SK-N-SH (cell line): ENCODE measurements around the gene IL17RB. TPM values are rescaled to one million over a fixed set of nuclear protein-coding genes. Genes with fewer than 3 reads are reported as not detected.

ENCODE experiments used
- CTCF ChIA-PET: fragments of 300-600, 350-600 bp; formaldehyde crosslinking; extraction: SDS; loops from one replicate; lab custom pipeline; 2021; lab: Yijun Ruan, JAX
- POLR2A ChIA-PET: fragments of 350-600 bp; sonication (Branson Sonifier 250); formaldehyde crosslinking; extraction: SDS; loops from one replicate; lab custom pipeline; 2020; ENCODE audit warnings: antibody characterized with exemption, inconsistent platforms; lab: Yijun Ruan, JAX
- DNase-seq: peaks from one replicate; pipeline ENCODE4 v3.0.0; 2012
- H2AFZ ChIP-seq: fragments of 200-600 bp; sonication (generic); 2 replicates; pipeline ENCODE4 v1.8.1; 2016; ENCODE audit warnings: antibody characterized with exemption, mild to moderate bottlenecking, low read depth
- H3F3A ChIP-seq: fragments of 200-600 bp; sonication (generic); replicated peaks from 2 replicates; pipeline ENCODE3; 2016; ENCODE audit warnings: antibody characterized with exemption, mild to moderate bottlenecking; ENCODE audit not compliant: insufficient read depth
- H3K27ac ChIP-seq, 2 experiments: fragments of 200-500 bp in 1 of 2; fragments of 200-600 bp in 1 of 2; sonication (Bioruptor generic) in 1 of 2; sonication (generic), shearing (Covaris generic) in 1 of 2; 2 replicates each; pipeline versions ENCODE4 v1.5.1 to v1.6.1; 2014 to 2016; ENCODE audit warnings: low read depth in 2 of 2, inconsistent platforms in 1 of 2, low read length in 1 of 2, mild to moderate bottlenecking in 1 of 2, mixed read lengths in 1 of 2
- H3K27me3 ChIP-seq: fragments of 200-600 bp; sonication (generic), shearing (Covaris generic); 2 replicates; pipeline ENCODE4 v1.6.1; 2016; ENCODE audit warnings: mixed run types; ENCODE audit not compliant: insufficient read depth
- H3K36me3 ChIP-seq, 2 experiments: fragments of 200-500 bp in 1 of 2; fragments of 200-600 bp in 1 of 2; sonication (Bioruptor generic) in 1 of 2; sonication (generic) in 1 of 2; replicated peaks in 1 of 2; 2 replicates each; pipeline versions ENCODE3 to v1.5.1; 2014 to 2016; ENCODE audit warnings: low read length in 1 of 2, mild to moderate bottlenecking in 1 of 2; ENCODE audit not compliant: insufficient read depth in 2 of 2, control insufficient read depth in 1 of 2
- H3K4me1 ChIP-seq, 2 experiments: fragments of 200-500 bp in 1 of 2; fragments of 200-600 bp in 1 of 2; sonication (Bioruptor generic) in 1 of 2; sonication (generic), shearing (Covaris generic) in 1 of 2; 2 replicates each; pipeline versions ENCODE4 v1.5.1 to v1.6.1; 2014 to 2016; ENCODE audit warnings: low read depth in 1 of 2, low read length in 1 of 2, mixed run types in 1 of 2; ENCODE audit not compliant: insufficient read depth in 2 of 2, control insufficient read depth in 1 of 2
- H3K4me2 ChIP-seq: fragments of 200-600 bp; sonication (generic), shearing (Covaris generic); 2 replicates; pipeline ENCODE4 v1.6.1; 2017; ENCODE audit warnings: mixed run types
- H3K4me3 ChIP-seq, 2 experiments: fragments of 200-500 bp in 1 of 2; fragments of 200-600 bp in 1 of 2; sonication (Bioruptor generic) in 1 of 2; sonication (generic), shearing (Covaris generic) in 1 of 2; 2 replicates each; pipeline versions ENCODE4 v1.5.1 to v1.8.1; 2014 to 2016; ENCODE audit warnings: low read depth in 2 of 2, inconsistent platforms in 1 of 2, low read length in 1 of 2, mild to moderate bottlenecking in 1 of 2, mixed read lengths in 1 of 2, moderate library complexity in 1 of 2
- H3K79me2 ChIP-seq: fragments of 200-600 bp; sonication (generic); 2 replicates; pipeline ENCODE4 v1.8.1; 2017; ENCODE audit warnings: mild to moderate bottlenecking; ENCODE audit not compliant: insufficient read depth
- H3K9ac ChIP-seq: fragments of 200-600 bp; sonication (generic); 2 replicates; pipeline ENCODE4 v1.6.1; 2017; ENCODE audit warnings: mixed run types
- H3K9me2 ChIP-seq: fragments of 200-600 bp; sonication (generic); 2 replicates; pipeline ENCODE4 v1.6.1; 2017; ENCODE audit warnings: mixed run types
- H3K9me3 ChIP-seq: fragments of 200-600 bp; sonication (generic); 2 replicates; pipeline ENCODE4 v1.6.1; 2017; ENCODE audit warnings: mixed run types, mild to moderate bottlenecking, moderate library complexity
- H4K20me1 ChIP-seq: fragments of 200-600 bp; sonication (generic); 2 replicates; pipeline ENCODE4 v1.6.1; 2017; ENCODE audit warnings: mild to moderate bottlenecking, mixed run types; ENCODE audit not compliant: insufficient read depth
- ELF1 ChIP-seq: IDR thresholded peaks from 2 replicates; pipeline ENCODE4 v1.4.0; 2012
- FOSL2 ChIP-seq: IDR thresholded peaks from 2 replicates; pipeline ENCODE4 v1.4.0; 2012; ENCODE audit warnings: low read depth, mild to moderate bottlenecking, moderate library complexity, borderline replicate concordance
- FOXJ3 ChIP-seq: sonication (generic); formaldehyde crosslinking; IDR thresholded peaks from 2 replicates; pipeline ENCODE4 v1.5.1; 2020; ENCODE audit warnings: mild to moderate bottlenecking, missing genetic modification reagents
- GABPA ChIP-seq: IDR thresholded peaks from 2 replicates; pipeline ENCODE4 v1.4.0; 2012; ENCODE audit warnings: low read depth, mild to moderate bottlenecking
- JUND ChIP-seq: IDR thresholded peaks from 2 replicates; pipeline ENCODE4 v1.4.0; 2012
- MAX ChIP-seq: IDR thresholded peaks from 2 replicates; pipeline ENCODE4 v1.4.0; 2012; ENCODE audit warnings: low read depth
- MEF2A ChIP-seq: IDR thresholded peaks from 2 replicates; pipeline ENCODE4 v1.4.0; 2012; ENCODE audit warnings: low read depth, borderline replicate concordance
- NRF1 ChIP-seq: IDR thresholded peaks from 2 replicates; pipeline ENCODE4 v1.6.1; 2012; ENCODE audit warnings: low read depth, mild to moderate bottlenecking, low read length
- POLR2AphosphoS5 ChIP-seq: IDR thresholded peaks from 2 replicates; pipeline ENCODE4 v1.6.1; 2012; ENCODE audit warnings: low read depth, low read length
- RCOR1 ChIP-seq: fragments of 150-350 bp; IDR thresholded peaks from 2 replicates; pipeline ENCODE4 v1.6.1; 2017; ENCODE audit warnings: antibody characterized with exemption, low read length
- REST ChIP-seq: IDR thresholded peaks from 2 replicates; pipeline ENCODE4 v1.6.1; 2012; ENCODE audit warnings: mild to moderate bottlenecking, low read depth, low read length, moderate library complexity
- SIN3A ChIP-seq: IDR thresholded peaks from 2 replicates; pipeline ENCODE4 v1.6.1; 2012; ENCODE audit warnings: low read depth, mild to moderate bottlenecking, low read length, moderate library complexity, borderline replicate concordance
- SMC3 ChIP-seq: IDR thresholded peaks from 2 replicates; pipeline ENCODE4 v1.6.1; 2012; ENCODE audit warnings: low read depth, low read length, improper control_type of control experiment
- TAF1 ChIP-seq: IDR thresholded peaks from 2 replicates; pipeline ENCODE4 v1.6.1; 2012; ENCODE audit warnings: low read depth, mild to moderate bottlenecking, low read length, moderate library complexity, borderline replicate concordance
- USF2 ChIP-seq: fragments of 150-350 bp; IDR thresholded peaks from 2 replicates; pipeline ENCODE4 v1.6.1; 2017; ENCODE audit warnings: antibody characterized with exemption, low read length, low read depth, borderline replicate concordance
- ZBTB33 ChIP-seq: IDR thresholded peaks from 2 replicates; pipeline ENCODE4 v1.4.0; 2012; ENCODE audit warnings: low read depth, borderline replicate concordance
- WGBS: methylation state at CpG from one replicate; pipeline ENCODE4 v1.1.6; 2017; ENCODE audit warnings: low lambda C conversion rate; 5-methylcytosine and 5-hydroxymethylcytosine counted together
- polyA plus RNA-seq, 3 experiments: library from polyadenylated mRNA; depleted of rRNA; stranded (reverse); fragments of >200 nt; gene quantifications; 2 replicates each; pipeline ENCODE4 v1.2.3, GENCODE V29; 2012

Gene IL17RB
- polyA plus RNA-seq, 1 of the 3 experiments (the other 2 are of a cell fraction): 0.10 TPM

- TF ChIP-seq MAX (no peak), GABPA (no peak), FOXJ3 (no peak), USF2 (no peak), SMC3 (no peak)
Observed at GRCh38 chr3:53811143-53811927, 35.0 kb upstream of the IL17RB start (continued).

- WGBS: 73% methylated on average over 4 of the region's 4 CpGs
- H3K4me3 ChIP-seq: no peak overlapping the region
- POLR2A ChIA-PET: no interaction called here
- no peak for TF ChIP-seq MAX
- TF ChIP-seq ZBTB33: no peak
- no peak for TF ChIP-seq SMC3
- TF ChIP-seq TAF1: no peak
- TF ChIP-seq FOSL2: no peak
- no peak for TF ChIP-seq JUND
- TF ChIP-seq REST: no peak
- TF ChIP-seq NRF1: no peak
- no peak for TF ChIP-seq SIN3A
- TF ChIP-seq MEF2A: no peak
- TF ChIP-seq RCOR1: no peak
- no peak for TF ChIP-seq ELF1
- TF ChIP-seq POLR2AphosphoS5: no peak
- TF ChIP-seq, all 33 proteins: peak for 0
- H3K4me1 ChIP-seq: peaks cover 0 to 4% of the 10 kb centered on the region in 2 experiments; a peak in 1 of 4 replicates
- H3K27ac ChIP-seq: no peak overlapping the region
- H2AFZ ChIP-seq: no peak overlapping the region
- H3K27me3 ChIP-seq: no peaks in the 10 kb centered on the region
- no peak overlapping the region for H3K9ac ChIP-seq
- no peaks in the 10 kb centered on the region for H3F3A ChIP-seq
- no peaks in the 10 kb centered on the region for H3K79me2 ChIP-seq
- no peaks in the 10 kb centered on the region for H3K9me2 ChIP-seq
- no peak overlapping the region for H3K4me2 ChIP-seq
- no peaks in the 10 kb centered on the region for H3K36me3 ChIP-seq
- no peak for DNase-seq
- CTCF ChIA-PET: no interaction called here
- H4K20me1 ChIP-seq: no peaks in the 10 kb centered on the region
- no peaks in the 10 kb centered on the region for H3K9me3 ChIP-seq
Observed at GRCh38 chr3:53812434-53812833, 33.9 kb upstream of the IL17RB start.
